ENCODE measurements around the gene GHR.

The GHR gene

GRCh38 chr5:42399702-42400101 lies 23.5 kb upstream of the GHR start:
- no peaks in the 10 kb centered on the region for H3F3A ChIP-seq (ENCODE audit: low read depth)
- H4K20me1 ChIP-seq (ENCODE audit: insufficient read depth, low read length, poor library complexity, severe bottlenecking) = no peaks in the 10 kb centered on the region
- no peak overlapping the region for H2AFZ ChIP-seq (ENCODE audit: low read length)
- H3K36me3 ChIP-seq (ENCODE audit: insufficient read depth, low read length) = no peaks in the 10 kb centered on the region
- TF ChIP-seq CTCF (conservative IDR thresholded peaks at IDR 0.05; ENCODE audit: low read length) (no peak), EZH2phosphoT487 (IDR thresholded peaks at IDR 0.05; ENCODE audit: borderline replicate concordance) (no peak)
- no peaks in the 10 kb centered on the region for H3K9me2 ChIP-seq (replicated peaks; ENCODE audit: low read depth, low read length)
- no peak overlapping the region for H3K9ac ChIP-seq (ENCODE audit: low read depth, low read length, poor library complexity, severe bottlenecking)
- H3K4me3 ChIP-seq (ENCODE audit: low read length, poor library complexity, severe bottlenecking) = no peak overlapping the region
- H3K79me2 ChIP-seq (ENCODE audit: insufficient read depth, low read length) = no peaks in the 10 kb centered on the region
- H3K9me3 ChIP-seq (ENCODE audit: insufficient read depth, low read depth, low read length) = no peaks in the 10 kb centered on the region
- H3K27me3 ChIP-seq (ENCODE audit: insufficient read depth, low read length, poor library complexity, severe bottlenecking) = no peaks in the 10 kb centered on the region
- H3K4me2 ChIP-seq (ENCODE audit: low read depth, low read length, poor library complexity, severe bottlenecking) = no peak overlapping the region
- H3K4me1 ChIP-seq (ENCODE audit: insufficient read depth, low read length, poor library complexity, severe bottlenecking) = no peaks in the 10 kb centered on the region

GRCh38 chr5:42400474-42400873 lies 22.8 kb upstream of the GHR start:
- no peak overlapping the region for H3K9ac ChIP-seq (ENCODE audit: low read depth, low read length, poor library complexity, severe bottlenecking)
- no peaks in the 10 kb centered on the region for H3K79me2 ChIP-seq (ENCODE audit: insufficient read depth, low read length)
- no peaks in the 10 kb centered on the region for H3K9me3 ChIP-seq (ENCODE audit: insufficient read depth, low read depth, low read length)
- H3K27me3 ChIP-seq (ENCODE audit: insufficient read depth, low read length, poor library complexity, severe bottlenecking) = no peaks in the 10 kb centered on the region
- TF ChIP-seq CTCF (conservative IDR thresholded peaks at IDR 0.05; ENCODE audit: low read length) = no peak
- no peak for TF ChIP-seq EZH2phosphoT487 (IDR thresholded peaks at IDR 0.05; ENCODE audit: borderline replicate concordance)
- no peak overlapping the region for H3K4me2 ChIP-seq (ENCODE audit: low read depth, low read length, poor library complexity, severe bottlenecking)
- H3F3A ChIP-seq (ENCODE audit: low read depth) = no peaks in the 10 kb centered on the region
- no peaks in the 10 kb centered on the region for H3K9me2 ChIP-seq (replicated peaks; ENCODE audit: low read depth, low read length)
- H4K20me1 ChIP-seq (ENCODE audit: insufficient read depth, low read length, poor library complexity, severe bottlenecking) = no peaks in the 10 kb centered on the region
- H3K4me1 ChIP-seq (ENCODE audit: insufficient read depth, low read length, poor library complexity, severe bottlenecking) = no peaks in the 10 kb centered on the region
- H2AFZ ChIP-seq (ENCODE audit: low read length) = no peak overlapping the region
- H3K4me3 ChIP-seq (ENCODE audit: low read length, poor library complexity, severe bottlenecking) = no peak overlapping the region
- H3K36me3 ChIP-seq (ENCODE audit: insufficient read depth, low read length) = no peaks in the 10 kb centered on the region

- no peaks in the 10 kb centered on the region for H3K36me3 ChIP-seq (ENCODE audit: insufficient read depth, low read length)
Observed at GRCh38 chr5:42403236-42403635, 20.0 kb upstream of the GHR start.

More at GRCh38 chr5:42403236-42403635, 20.0 kb upstream of the GHR start:
- H2AFZ ChIP-seq (ENCODE audit: low read length) = no peak overlapping the region
- H4K20me1 ChIP-seq (ENCODE audit: insufficient read depth, low read length, poor library complexity, severe bottlenecking) = no peaks in the 10 kb centered on the region
- no peaks in the 10 kb centered on the region for H3K27me3 ChIP-seq (ENCODE audit: insufficient read depth, low read length, poor library complexity, severe bottlenecking)
- no peak overlapping the region for H3K4me2 ChIP-seq (ENCODE audit: low read depth, low read length, poor library complexity, severe bottlenecking)
- no peaks in the 10 kb centered on the region for H3F3A ChIP-seq (ENCODE audit: low read depth)
- no peaks in the 10 kb centered on the region for H3K9me3 ChIP-seq (ENCODE audit: insufficient read depth, low read depth, low read length)
- H3K4me3 ChIP-seq (ENCODE audit: low read length, poor library complexity, severe bottlenecking) = no peak overlapping the region
- H3K79me2 ChIP-seq (ENCODE audit: insufficient read depth, low read length) = no peaks in the 10 kb centered on the region
- H3K9ac ChIP-seq (ENCODE audit: low read depth, low read length, poor library complexity, severe bottlenecking) = no peak overlapping the region
- H3K9me2 ChIP-seq (replicated peaks; ENCODE audit: low read depth, low read length) = no peaks in the 10 kb centered on the region
- H3K4me1 ChIP-seq (ENCODE audit: insufficient read depth, low read length, poor library complexity, severe bottlenecking) = no peaks in the 10 kb centered on the region
- TF ChIP-seq EZH2phosphoT487 (IDR thresholded peaks at IDR 0.05; ENCODE audit: borderline replicate concordance) (no peak), CTCF (conservative IDR thresholded peaks at IDR 0.05; ENCODE audit: low read length) (no peak)

Data from Loucy (cell line).